ENCODE results near the gene TFPT.
A peak's percentile ranks its signal among the peaks of the same experiment; 100 is the strongest.

The TFPT gene

GRCh38 chr19:54149021-54149812, 33.8 kb upstream of the TFPT start:
- no peak for DNase-seq (ENCODE audit: low spot score)

GRCh38 chr19:54148158-54148557, 32.7 kb upstream of the TFPT start:
- no peak for DNase-seq (ENCODE audit: low spot score)

GRCh38 chr19:54147676-54148075, 32.2 kb upstream of the TFPT start:
- no peak for DNase-seq (ENCODE audit: low spot score)

DNA sequence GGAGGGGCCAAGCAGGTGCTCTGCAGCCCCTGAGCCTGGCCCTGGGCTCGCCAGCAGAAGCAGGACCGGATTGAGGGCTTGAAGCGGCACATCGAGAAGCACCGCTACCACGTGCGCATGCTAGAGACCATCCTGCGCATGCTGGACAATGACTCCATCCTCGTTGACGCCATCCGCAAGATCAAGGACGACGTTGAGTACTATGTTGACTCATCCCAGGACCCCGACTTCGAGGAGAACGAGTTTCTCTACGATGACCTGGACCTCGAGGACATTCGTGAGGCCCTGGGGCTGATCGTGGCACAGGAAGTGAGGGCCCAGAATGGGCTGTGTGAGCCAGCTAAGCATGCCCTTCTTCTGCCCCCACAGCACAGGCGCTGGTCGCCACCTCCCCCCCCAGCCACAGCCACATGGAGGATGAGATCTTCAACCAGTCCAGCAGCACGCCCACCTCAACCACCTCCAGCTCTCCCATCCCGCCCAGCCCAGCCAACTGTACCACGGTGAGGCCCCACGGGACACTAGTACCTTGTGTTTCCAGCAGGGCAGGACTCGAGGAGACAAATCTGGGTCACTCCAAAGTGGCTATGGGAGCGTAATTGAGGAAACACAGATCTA, 30.2 kb upstream of the TFPT start:
- no peak for DNase-seq (ENCODE audit: low spot score)

GRCh38 chr19:54142166-54142780, 26.8 kb upstream of the TFPT start:
- no peak for DNase-seq (ENCODE audit: low spot score)

DNA sequence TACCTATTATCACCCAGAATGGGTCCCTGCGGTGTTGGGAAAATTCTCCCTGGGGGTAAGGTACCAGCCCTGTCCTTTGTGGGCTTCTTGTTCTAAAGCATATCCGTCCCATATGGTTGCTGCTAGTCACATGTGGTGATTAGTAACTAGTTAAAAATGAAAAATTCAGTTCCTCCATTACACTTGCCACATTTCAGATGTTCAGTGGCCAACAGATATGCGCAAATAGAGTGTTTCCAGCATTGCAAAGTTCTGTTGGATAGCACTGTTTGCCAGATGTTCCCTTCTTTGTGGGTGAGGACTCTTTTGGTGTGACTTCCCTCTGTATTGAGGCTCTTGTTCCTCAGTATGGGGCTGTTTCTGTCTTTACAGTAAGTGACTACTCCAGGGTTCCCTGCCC, 25.9 kb upstream of the TFPT start:
- no peak for DNase-seq (ENCODE audit: low spot score)

- no peak for DNase-seq (ENCODE audit: low spot score)
Measured at GRCh38 chr19:54138489-54139256, 23.2 kb upstream of the TFPT start.

DNA sequence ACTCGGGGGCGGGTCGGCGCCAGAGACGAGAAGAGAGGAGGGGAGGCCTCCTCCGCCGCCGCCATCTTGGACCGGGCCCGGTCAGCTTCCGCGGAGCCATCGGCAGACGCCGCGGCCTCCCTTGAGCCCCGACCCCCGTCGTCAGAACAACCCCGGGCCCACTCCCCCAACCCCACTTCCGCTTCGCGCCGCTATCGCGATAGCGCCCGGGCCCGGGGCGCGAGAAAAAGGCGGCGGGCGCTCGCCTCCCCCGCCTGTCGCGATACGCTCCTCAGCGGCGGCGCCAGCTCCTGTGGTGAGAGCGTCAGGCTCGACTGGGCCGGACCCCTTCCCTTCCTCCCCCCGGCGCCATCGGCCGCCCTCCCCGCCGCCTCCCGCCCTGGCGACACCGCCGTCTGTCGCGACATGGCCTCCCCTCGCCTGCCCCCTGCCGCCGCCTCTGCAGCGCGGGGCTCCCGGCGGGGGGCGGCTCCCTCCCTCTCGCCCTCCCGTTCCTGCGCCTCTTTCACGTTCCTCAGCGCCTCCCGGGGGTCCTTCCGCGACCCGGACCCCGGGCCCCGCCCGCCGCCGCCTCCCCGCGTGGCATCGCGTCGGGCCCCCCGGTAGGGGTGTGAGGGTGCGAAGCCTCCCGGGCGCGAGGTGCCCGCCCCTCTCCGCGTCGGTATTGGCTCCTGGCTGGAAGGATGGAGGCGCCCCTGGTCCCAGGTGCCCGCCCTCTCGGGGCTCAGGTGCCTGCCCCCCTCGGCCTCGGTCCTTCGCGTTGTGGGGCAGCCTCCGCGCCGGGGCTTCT, 22.4 kb upstream of the TFPT start, which contains the start of gene CNOT3:
Gene CNOT3 (plus strand): TSS at position 64 of the 790 bp plus-strand sequence. CDS start 5,217 bp downstream, outside the sequence.
- DNase-seq (ENCODE audit: low spot score) = no peak

- peak; percentile 100 for DNase-seq (ENCODE audit: low spot score)
Measured at GRCh38 chr19:54136864-54137698, 21.6 kb upstream of the TFPT start.

- no peak for DNase-seq (ENCODE audit: low spot score)
Measured at GRCh38 chr19:54136086-54136863, 20.8 kb upstream of the TFPT start.

DNA sequence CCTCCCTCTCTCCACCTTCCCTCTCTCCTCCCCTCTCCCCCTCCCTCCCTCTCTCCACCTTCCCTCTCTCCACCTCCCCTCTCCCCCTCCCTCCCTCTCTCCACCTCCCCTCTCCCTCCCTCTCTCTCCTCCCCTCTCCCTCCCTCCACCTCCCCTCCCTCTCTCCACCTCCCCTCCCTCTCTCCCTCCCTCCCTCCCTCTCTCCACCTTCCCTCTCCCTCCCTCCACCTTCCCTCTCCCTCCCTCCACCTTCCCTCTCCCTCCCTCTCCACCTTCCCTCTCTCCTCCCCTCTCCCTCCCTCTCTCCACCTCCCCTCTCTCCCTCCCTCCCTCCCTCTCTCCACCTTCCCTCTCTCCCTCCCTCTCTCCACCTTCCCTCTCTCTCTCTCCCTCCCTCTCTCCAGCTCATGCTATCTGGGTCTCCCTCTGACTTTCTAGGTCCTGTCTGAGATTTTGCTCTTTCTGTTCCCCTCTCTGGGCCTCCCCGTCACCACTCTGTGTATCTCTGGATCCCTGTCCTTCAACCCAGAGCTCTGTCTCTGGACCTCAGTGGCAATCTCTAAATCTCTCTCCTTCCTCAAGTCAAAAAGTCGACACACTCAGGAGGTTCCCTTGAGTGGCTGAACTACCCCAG, 18.6 kb upstream of the TFPT start:
- no peak for DNase-seq (ENCODE audit: low spot score)

DNA sequence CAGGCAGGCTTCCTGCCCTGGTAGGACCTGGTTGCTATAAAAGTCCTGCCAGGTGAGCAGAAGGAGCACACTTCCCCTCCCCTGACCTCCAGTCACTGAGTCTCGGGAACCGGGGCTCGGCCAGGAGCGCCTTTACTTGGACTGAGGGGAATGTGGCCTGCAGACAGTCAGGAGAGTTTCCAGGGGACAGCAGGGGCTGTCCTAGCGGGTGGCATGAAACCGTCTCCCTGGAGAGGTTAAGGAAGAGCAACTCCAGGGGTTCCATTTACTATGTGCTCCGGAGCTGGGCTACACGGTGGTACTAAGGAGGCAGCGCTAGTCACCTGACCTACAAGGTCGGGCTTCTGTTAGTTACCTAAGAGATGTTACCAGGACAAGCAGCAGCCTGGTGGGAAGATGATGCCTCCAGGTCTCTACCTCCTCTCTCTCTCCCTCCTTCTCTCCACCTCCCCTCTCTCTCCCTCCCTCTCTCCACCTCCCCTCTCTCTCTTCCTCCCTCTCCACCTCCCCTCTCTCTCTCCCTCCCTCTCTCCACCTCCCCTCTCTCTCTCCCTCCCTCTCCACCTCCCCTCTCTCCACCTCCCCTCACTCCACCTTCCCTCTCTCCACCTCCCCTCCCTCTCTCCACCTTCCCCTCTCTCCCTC, 18.0 kb upstream of the TFPT start:
- DNase-seq (ENCODE audit: low spot score) = peak; percentile 14

DNA sequence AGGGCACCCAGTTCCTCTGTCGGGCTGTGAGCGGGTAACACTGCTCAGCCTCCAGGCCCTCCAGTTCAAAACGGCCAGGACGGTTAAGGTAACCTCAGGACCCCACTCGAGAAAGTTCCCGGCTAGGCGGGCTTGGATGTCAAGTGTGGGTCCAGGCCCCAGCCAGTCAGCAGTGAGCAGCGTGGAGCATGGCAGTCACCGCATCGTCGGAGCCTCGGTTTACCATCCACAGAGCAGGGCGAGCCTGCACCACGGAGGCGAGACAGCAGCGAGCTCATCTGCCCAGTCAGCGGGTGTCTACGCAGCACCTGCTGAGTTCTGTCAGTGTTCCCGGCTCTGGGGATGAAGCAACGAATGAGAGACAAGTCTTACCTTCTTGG, 14.2 kb upstream of the TFPT start:
- no peak for DNase-seq (ENCODE audit: low spot score)

DNA sequence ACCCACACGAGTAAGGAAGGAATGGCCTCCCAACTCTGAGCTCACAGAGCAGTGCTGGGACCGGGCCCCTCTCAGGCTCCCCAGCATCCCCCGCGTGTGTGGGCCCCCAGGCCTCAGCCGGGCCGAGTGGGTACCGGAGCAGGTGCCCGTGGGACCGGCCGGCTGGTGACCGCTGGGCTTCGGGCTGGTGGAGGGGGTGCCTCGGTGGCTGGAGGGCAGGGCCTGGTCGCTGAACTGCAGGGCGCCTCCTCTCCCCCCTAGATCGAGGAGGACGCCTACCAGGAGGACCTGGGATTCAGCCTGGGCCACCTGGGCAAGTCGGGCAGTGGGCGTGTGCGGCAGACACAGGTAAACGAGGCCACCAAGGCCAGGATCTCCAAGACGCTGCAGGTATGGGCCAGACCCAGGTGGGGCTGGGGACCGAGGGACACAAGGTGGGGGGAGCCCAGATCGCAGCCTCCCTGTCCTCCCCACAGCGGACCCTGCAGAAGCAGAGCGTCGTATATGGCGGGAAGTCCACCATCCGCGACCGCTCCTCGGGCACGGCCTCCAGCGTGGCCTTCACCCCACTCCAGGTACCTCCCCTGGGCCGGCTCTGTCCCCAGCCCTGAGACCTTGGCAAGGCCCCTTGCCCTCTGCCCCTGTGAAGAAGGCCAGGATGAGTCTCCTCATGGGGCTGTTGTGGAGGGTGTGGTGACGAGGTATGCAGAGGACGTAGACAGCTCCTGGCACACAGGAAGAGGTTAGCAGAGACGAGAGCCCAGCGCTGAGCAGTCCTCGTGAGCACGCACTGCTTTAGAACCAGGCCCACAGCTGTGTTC, 13.5 kb upstream of the TFPT start:
- no peak for DNase-seq (ENCODE audit: low spot score)

GRCh38 chr19:54128441-54128725, 12.9 kb upstream of the TFPT start:
- no peak for DNase-seq (ENCODE audit: low spot score)

GRCh38 chr19:54127688-54128440, 12.4 kb upstream of the TFPT start:
- no peak for DNase-seq (ENCODE audit: low spot score)

GRCh38 chr19:54125713-54126112, 10.3 kb upstream of the TFPT start:
- no peak for DNase-seq (ENCODE audit: low spot score)

- DNase-seq (ENCODE audit: low spot score) = no peak
Measured at GRCh38 chr19:54124393-54124792, 8.9 kb upstream of the TFPT start.
